Vagina (tissue), 2 donors: ENCODE results near the gene FGFR2.

Experiments used
- CTCF ChIP-seq, 3 experiments: fragments of 450-650 bp in 2 of 3; fragments of 200-600 bp in 1 of 3; sonication (generic) in 1 of 3; IDR thresholded peaks; one replicate each; pipeline ENCODE4 v1.5.1; 2017 to 2019; ENCODE audit warnings: antibody characterized with exemption in 3 of 3, mild to moderate bottlenecking in 2 of 3, moderate library complexity in 2 of 3
- POLR2AphosphoS5 ChIP-seq, 2 donors: sonication (generic); formaldehyde crosslinking; IDR thresholded peaks; one replicate each; pipeline ENCODE4 v1.9.0; 2017; ENCODE audit warnings: antibody characterized with exemption in 2 of 2, mild to moderate bottlenecking in 2 of 2, low read depth in 1 of 2; ENCODE audit not compliant: insufficient read depth in 1 of 2

GRCh38 chr10:121468726-121469125 is 129.5 kb downstream of the FGFR2 start:
- TF ChIP-seq CTCF (IDR thresholded peaks at IDR 0.05) (no peak), POLR2AphosphoS5 (IDR thresholded peaks at IDR 0.05; ENCODE audit: insufficient read depth in 1 of 2, low read depth in 1 of 2) (no peak)
